Activated T-helper 17 cell treated with anti-CD3 and anti-CD28 coated beads, Interleukin-2, amount 50 U/mL, for 72 hours (primary cell): ENCODE measurements around the gene FBLN7. TPM values are rescaled to one million over a fixed set of nuclear protein-coding genes. Genes with fewer than 3 reads are reported as not detected.
A peak's percentile ranks its signal among the peaks of the same experiment; 100 is the strongest.

ENCODE experiments used
- ATAC-seq: fragments of 150-1000 bp; cut with Tn5 transposase; replicated peaks from 2 replicates; pipeline ENCODE4 v1.10.0; 2021; ENCODE audit warnings: mild to moderate bottlenecking, moderate library complexity
- H3K27ac Mint-ChIP-seq: one replicate; pipeline ENCODE4 v1.8.0; 2022; ENCODE audit warnings: mixed read lengths
- H3K27me3 Mint-ChIP-seq: one replicate; pipeline ENCODE4 v1.8.0; 2022; ENCODE audit warnings: mixed read lengths
- H3K36me3 Mint-ChIP-seq: one replicate; pipeline ENCODE4 v1.8.0; 2022; ENCODE audit warnings: low read depth, mild to moderate bottlenecking, mixed read lengths
- H3K4me1 Mint-ChIP-seq: one replicate; pipeline ENCODE4 v1.8.0; 2022; ENCODE audit warnings: mixed read lengths
- H3K4me3 Mint-ChIP-seq: one replicate; pipeline ENCODE4 v1.8.0; 2022; ENCODE audit warnings: mild to moderate bottlenecking, mixed read lengths
- H3K9me3 Mint-ChIP-seq: one replicate; pipeline ENCODE4 v1.8.0; 2022; ENCODE audit warnings: mixed read lengths
- total RNA-seq, 2 donors: library from RNA; stranded (reverse); gene quantifications; one replicate each; pipeline ENCODE4 v1.2.3, GENCODE V29; 2022

The FBLN7 gene
- total RNA-seq, 2 donors from 2014 or later = 24.4 to 49.9 TPM

DNA sequence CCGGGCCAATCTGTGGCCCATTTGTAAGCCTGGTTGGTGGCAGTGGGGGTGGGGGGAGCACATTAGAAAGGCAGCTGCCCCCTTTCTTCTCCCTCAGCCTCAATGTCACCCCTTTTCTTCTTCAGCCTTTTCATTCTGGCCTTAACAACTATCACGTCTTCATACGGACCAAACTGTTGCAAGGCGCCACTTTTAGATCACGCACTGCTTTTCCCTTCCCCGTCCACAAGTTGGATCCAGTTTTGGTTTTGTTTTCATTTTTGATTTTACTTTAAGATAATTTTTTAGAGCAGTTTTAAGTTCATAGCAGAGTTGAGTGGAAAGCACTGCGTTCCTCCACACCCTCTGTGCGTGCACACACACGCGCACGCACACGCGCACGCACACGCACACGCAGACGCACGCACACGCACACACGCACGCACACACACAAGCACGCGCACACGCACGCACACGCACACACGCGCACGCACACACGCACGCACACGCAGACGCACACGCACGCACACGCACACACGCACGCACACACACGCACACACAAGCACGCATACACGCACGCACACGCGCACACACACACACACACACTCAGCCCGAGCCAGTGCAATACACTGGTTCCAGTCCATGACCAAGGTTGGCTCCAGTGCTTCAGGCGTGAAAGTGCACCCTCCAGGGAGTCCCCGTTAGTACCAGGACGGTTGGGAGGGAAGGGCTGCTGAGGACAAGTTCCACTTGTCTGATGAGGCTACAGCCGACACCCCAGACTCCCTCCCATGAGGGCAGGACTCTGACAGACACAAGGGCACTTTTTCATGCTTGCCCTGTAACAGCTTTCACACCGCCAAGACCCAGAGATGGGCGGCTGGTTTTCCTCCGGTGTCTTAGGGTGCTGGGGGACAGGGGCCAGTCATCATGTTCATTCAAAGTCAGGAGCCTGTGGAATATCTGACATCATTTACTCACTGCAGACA lies 22.4 kb downstream of the FBLN7 start:
- H3K36me3 Mint-ChIP-seq = no peaks in the 10 kb centered on the region
- H3K9me3 Mint-ChIP-seq = no peaks in the 10 kb centered on the region
- no peak overlapping the region for H3K4me3 Mint-ChIP-seq
- ATAC-seq = no peak
- no peak overlapping the region for H3K27ac Mint-ChIP-seq
- H3K4me1 Mint-ChIP-seq = peaks cover 14% of the 10 kb centered on the region
- H3K27me3 Mint-ChIP-seq = no peaks in the 10 kb centered on the region

DNA sequence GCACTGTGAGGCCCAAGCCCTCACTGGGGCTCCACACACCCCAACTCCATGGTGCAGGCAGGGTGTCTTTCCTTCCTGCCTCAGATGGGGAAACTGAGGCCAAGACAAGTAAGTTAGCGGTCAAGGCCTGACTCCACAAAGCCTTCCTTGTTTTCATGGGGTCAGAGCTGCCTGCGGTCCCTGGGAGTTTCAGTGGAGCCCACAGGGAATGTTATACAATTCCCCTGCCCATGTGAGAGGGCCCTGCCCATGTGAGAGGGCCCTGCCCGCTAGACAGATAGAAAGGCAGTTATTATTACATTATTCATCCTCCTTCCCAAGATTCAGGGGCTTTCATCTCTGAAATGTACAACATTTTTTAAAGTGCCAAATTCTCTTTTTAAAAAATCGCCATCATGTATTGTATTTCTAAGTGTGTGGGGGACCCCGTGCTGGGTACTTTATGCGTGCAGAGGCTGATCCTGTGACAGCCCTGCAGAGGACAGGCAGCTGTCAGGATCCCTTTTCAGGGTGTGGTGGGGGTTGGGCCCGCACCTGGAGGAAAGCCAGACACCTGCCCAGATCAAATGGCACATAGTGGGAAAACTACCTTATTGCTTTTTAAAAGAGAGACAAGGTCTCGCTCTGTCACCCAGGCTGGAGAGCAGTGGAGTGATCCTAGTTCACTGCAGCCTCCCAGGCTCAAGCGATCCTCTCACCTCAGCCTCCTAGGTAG lies 23.4 kb downstream of the FBLN7 start:
- H3K27ac Mint-ChIP-seq = no peak overlapping the region
- H3K27me3 Mint-ChIP-seq = no peaks in the 10 kb centered on the region
- no peaks in the 10 kb centered on the region for H3K36me3 Mint-ChIP-seq
- peaks cover 5% of the 10 kb centered on the region for H3K4me1 Mint-ChIP-seq
- no peak for ATAC-seq
- no peak overlapping the region for H3K4me3 Mint-ChIP-seq
- H3K9me3 Mint-ChIP-seq = no peaks in the 10 kb centered on the region

DNA sequence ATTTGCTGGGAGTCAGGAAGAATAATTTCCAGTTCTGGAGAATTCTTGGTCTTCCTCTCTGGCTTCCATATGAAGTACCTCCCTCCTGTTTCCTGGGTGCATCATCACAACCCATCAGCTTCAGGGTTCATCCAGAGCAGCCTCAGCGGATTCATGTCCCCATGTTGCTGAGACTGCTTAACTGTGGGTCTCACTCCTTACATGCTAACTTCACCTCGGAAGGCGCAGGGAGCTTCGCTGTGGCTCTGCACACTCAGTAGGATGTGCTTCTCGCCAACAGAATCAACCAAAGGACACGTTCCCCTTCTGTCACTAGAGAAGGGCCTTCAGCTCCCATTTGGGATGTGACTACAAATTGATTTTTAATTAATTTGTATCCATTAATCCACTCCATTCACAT lies 24.2 kb downstream of the FBLN7 start:
- Mint-ChIP-seq H3K9me3 (no peaks in the 10 kb centered on the region), H3K27ac (no peak overlapping the region), H3K36me3 (no peaks in the 10 kb centered on the region), H3K27me3 (no peaks in the 10 kb centered on the region), H3K4me3 (no peak overlapping the region), H3K4me1 (peaks cover 10% of the 10 kb centered on the region)
- ATAC-seq = no peak

- H3K27me3 Mint-ChIP-seq = no peaks in the 10 kb centered on the region
- H3K4me3 Mint-ChIP-seq = no peak overlapping the region
- H3K27ac Mint-ChIP-seq = no peak overlapping the region
- ATAC-seq = no peak
- H3K9me3 Mint-ChIP-seq = no peaks in the 10 kb centered on the region
- H3K4me1 Mint-ChIP-seq = peaks cover 9% of the 10 kb centered on the region
- H3K36me3 Mint-ChIP-seq = no peaks in the 10 kb centered on the region
Observed at GRCh38 chr2:112162956-112163355, 24.8 kb downstream of the FBLN7 start.

- peaks cover 11% of the 10 kb centered on the region for H3K4me1 Mint-ChIP-seq
- peak overlapping the region; percentile 29 for H3K27ac Mint-ChIP-seq
Observed at GRCh38 chr2:112163541-112163981, 25.4 kb downstream of the FBLN7 start.

GRCh38 chr2:112164876-112165275 lies 26.7 kb downstream of the FBLN7 start:
- Mint-ChIP-seq H3K27ac (no peak overlapping the region), H3K27me3 (no peaks in the 10 kb centered on the region), H3K4me1 (peaks cover 17% of the 10 kb centered on the region), H3K36me3 (no peaks in the 10 kb centered on the region), H3K4me3 (no peak overlapping the region), H3K9me3 (no peaks in the 10 kb centered on the region)
- ATAC-seq = no peak

More at GRCh38 chr2:112163541-112163981, 25.4 kb downstream of the FBLN7 start:
- Mint-ChIP-seq H3K9me3 (no peaks in the 10 kb centered on the region), H3K27me3 (no peaks in the 10 kb centered on the region), H3K36me3 (no peaks in the 10 kb centered on the region), H3K4me3 (no peak overlapping the region)
- no peak for ATAC-seq

DNA sequence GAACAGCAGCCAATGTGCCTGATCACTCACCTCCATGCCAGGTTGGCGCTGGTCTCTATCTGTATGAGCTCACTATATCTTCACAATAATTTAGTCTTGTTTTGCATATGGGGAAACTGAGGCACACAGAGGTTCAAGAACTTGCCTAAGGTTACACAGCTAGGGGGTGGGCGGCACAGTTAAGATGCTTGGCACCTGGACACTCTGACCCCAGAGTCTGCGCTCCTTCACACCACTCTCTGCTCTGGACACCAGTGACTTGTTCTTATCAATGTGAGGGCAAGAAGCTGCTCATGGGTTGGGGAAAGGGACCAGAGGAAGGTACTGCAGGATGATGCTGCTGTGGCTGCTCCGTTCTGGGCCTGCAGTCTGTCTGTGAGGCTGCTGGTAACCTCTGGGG lies 27.1 kb downstream of the FBLN7 start:
- ATAC-seq = no peak
- Mint-ChIP-seq H3K4me1 (peaks cover 17% of the 10 kb centered on the region), H3K9me3 (no peaks in the 10 kb centered on the region), H3K36me3 (no peaks in the 10 kb centered on the region), H3K27ac (no peak overlapping the region), H3K4me3 (no peak overlapping the region), H3K27me3 (no peaks in the 10 kb centered on the region)

- ATAC-seq = peak; percentile 73
- peak overlapping the region; percentile 43 for H3K27ac Mint-ChIP-seq
Observed at GRCh38 chr2:112166806-112167499, 28.8 kb downstream of the FBLN7 start.

DNA sequence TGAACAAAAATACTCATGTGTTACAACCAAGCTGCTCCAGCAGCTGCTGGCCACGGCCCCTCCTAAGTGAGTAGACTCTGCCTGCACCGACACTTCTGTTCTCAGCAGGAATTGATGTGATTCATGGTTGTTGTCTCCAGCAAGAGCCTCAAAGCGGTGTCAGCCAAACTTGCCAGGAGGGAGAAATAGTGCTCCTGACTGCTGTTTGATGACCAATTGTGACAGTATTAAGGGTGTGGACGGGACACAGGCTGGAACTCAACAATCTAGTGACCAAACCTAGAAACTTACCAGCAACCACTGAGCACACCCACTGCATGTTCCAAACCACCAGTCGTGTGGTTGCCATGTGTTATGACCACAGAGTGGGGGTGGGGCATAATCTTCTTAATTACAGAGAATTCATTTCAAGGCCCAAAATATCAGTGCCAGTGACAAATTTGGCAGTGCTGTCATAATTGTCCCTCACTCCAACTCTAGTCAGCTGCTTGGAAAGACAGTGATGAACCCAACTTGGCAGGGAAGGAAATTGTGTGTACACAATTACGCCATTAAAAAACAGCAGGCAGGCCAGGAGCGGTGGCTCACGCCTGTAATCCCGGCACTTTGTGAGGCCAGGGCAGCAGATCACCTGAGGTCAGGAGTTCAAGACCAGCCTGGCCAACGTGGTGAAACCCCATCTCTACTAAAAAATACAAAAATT lies 30.4 kb downstream of the FBLN7 start:
- no peak for ATAC-seq
- H3K27ac Mint-ChIP-seq = no peak overlapping the region
- no peaks in the 10 kb centered on the region for H3K9me3 Mint-ChIP-seq
- peaks cover 19% of the 10 kb centered on the region for H3K4me1 Mint-ChIP-seq
- H3K27me3 Mint-ChIP-seq = no peaks in the 10 kb centered on the region
- no peak overlapping the region for H3K4me3 Mint-ChIP-seq
- H3K36me3 Mint-ChIP-seq = no peaks in the 10 kb centered on the region

More at GRCh38 chr2:112166806-112167499, 28.8 kb downstream of the FBLN7 start:
- Mint-ChIP-seq H3K27me3 (no peaks in the 10 kb centered on the region), H3K36me3 (no peaks in the 10 kb centered on the region), H3K4me3 (peak overlapping the region; percentile 58), H3K9me3 (no peaks in the 10 kb centered on the region), H3K4me1 (peaks cover 17% of the 10 kb centered on the region)

- Mint-ChIP-seq H3K27me3 (no peaks in the 10 kb centered on the region), H3K27ac (no peak overlapping the region), H3K9me3 (no peaks in the 10 kb centered on the region), H3K4me3 (no peak overlapping the region), H3K36me3 (no peaks in the 10 kb centered on the region), H3K4me1 (peaks cover 26% of the 10 kb centered on the region)
- no peak for ATAC-seq
Observed at GRCh38 chr2:112170495-112170894, 32.3 kb downstream of the FBLN7 start.

GRCh38 chr2:112173646-112174319 lies 35.6 kb downstream of the FBLN7 start:
- H3K27ac Mint-ChIP-seq = peak overlapping the region; percentile 44
- H3K4me1 Mint-ChIP-seq = peaks cover 18% of the 10 kb centered on the region
- no peaks in the 10 kb centered on the region for H3K27me3 Mint-ChIP-seq
- ATAC-seq = peak; percentile 76
- no peaks in the 10 kb centered on the region for H3K9me3 Mint-ChIP-seq
- H3K36me3 Mint-ChIP-seq = no peaks in the 10 kb centered on the region
- peak overlapping the region; percentile 73 for H3K4me3 Mint-ChIP-seq

- no peaks in the 10 kb centered on the region for H3K27me3 Mint-ChIP-seq
- peak overlapping the region; percentile 44 for H3K27ac Mint-ChIP-seq
- no peaks in the 10 kb centered on the region for H3K36me3 Mint-ChIP-seq
- H3K4me3 Mint-ChIP-seq = peak overlapping the region; percentile 73
- H3K9me3 Mint-ChIP-seq = no peaks in the 10 kb centered on the region
- peak; percentile 56 for ATAC-seq
- H3K4me1 Mint-ChIP-seq = peaks cover 23% of the 10 kb centered on the region
Observed at GRCh38 chr2:112174383-112174782, 36.2 kb downstream of the FBLN7 start.

DNA sequence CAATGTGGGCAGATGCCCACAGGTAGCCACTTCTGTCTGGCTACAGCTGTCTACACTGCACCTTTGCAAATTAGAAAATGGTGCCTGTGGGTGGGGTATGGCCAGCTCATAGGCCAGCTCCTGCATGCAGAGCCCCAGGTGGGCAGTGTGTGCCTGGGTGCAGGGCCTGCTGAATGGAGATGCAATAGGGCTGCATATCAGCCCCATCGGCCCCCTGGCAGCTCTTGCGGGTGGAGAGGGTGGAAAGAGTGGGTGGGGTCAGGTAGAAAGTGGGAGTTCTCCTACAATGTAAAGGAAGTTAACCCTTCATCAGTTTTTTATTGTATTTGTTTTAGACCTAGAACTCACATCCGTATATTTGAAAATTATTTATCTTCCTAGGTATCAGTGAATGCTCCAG lies 37.1 kb downstream of the FBLN7 start:
- H3K27ac Mint-ChIP-seq = no peak overlapping the region
- no peaks in the 10 kb centered on the region for H3K36me3 Mint-ChIP-seq
- H3K9me3 Mint-ChIP-seq = no peaks in the 10 kb centered on the region
- H3K27me3 Mint-ChIP-seq = no peaks in the 10 kb centered on the region
- peaks cover 23% of the 10 kb centered on the region for H3K4me1 Mint-ChIP-seq
- peak overlapping the region; percentile 73 for H3K4me3 Mint-ChIP-seq
- ATAC-seq = peak; percentile 22
